GM21717 (cell line): ENCODE data around the gene NOL9.

ENCODE experiments used
- ATAC-seq: cut with Tn5 transposase; IDR thresholded peaks from one replicate; pipeline ENCODE4 v1.9.1; 2021; ENCODE audit warnings: mild to moderate bottlenecking, moderate library complexity; ENCODE audit not compliant: unreplicated experiment

The NOL9 gene

GRCh38 chr1:6526316-6526715 is 28.0 kb downstream of the NOL9 start:
- no peak for ATAC-seq

GRCh38 chr1:6523566-6523965 is 30.7 kb downstream of the NOL9 start:
- no peak for ATAC-seq

GRCh38 chr1:6521536-6521935 is 32.8 kb downstream of the NOL9 start:
- ATAC-seq = no peak

- ATAC-seq = no peak
These were observed 34.2 kb downstream of the NOL9 start for GRCh38 chr1:6519935-6520671.

- ATAC-seq = no peak
These were observed 34.8 kb downstream of the NOL9 start for GRCh38 chr1:6519491-6519934.

GRCh38 chr1:6517435-6517851 is 36.9 kb downstream of the NOL9 start:
- ATAC-seq = no peak

- no peak for ATAC-seq
These were observed 38.5 kb downstream of the NOL9 start for GRCh38 chr1:6515771-6516170.

- no peak for ATAC-seq
These were observed 41.0 kb downstream of the NOL9 start for GRCh38 chr1:6513320-6513801.

GRCh38 chr1:6512908-6513280 is 41.4 kb downstream of the NOL9 start:
- no peak for ATAC-seq

- ATAC-seq = no peak
These were observed 41.9 kb downstream of the NOL9 start for GRCh38 chr1:6512245-6512907.

GRCh38 chr1:6511561-6512244 is 42.6 kb downstream of the NOL9 start:
- ATAC-seq = no peak

GRCh38 chr1:6511056-6511455 is 43.3 kb downstream of the NOL9 start:
- no peak for ATAC-seq

- no peak for ATAC-seq
These were observed 43.8 kb downstream of the NOL9 start for GRCh38 chr1:6510493-6510892.

GRCh38 chr1:6509919-6510291 is 44.4 kb downstream of the NOL9 start:
- no peak for ATAC-seq

GRCh38 chr1:6509220-6509918 is 44.9 kb downstream of the NOL9 start:
- no peak for ATAC-seq

GRCh38 chr1:6508816-6509189 is 45.5 kb downstream of the NOL9 start:
- ATAC-seq = no peak

- no peak for ATAC-seq
These were observed 46.0 kb downstream of the NOL9 start for GRCh38 chr1:6508154-6508815.

GRCh38 chr1:6507461-6507911 is 46.8 kb downstream of the NOL9 start:
- no peak for ATAC-seq

GRCh38 chr1:6507037-6507428 is 47.3 kb downstream of the NOL9 start:
- no peak for ATAC-seq

GRCh38 chr1:6506210-6507036 is 47.9 kb downstream of the NOL9 start:
- no peak for ATAC-seq
